Measurements from ENCODE around the gene MRTO4.

DNA sequence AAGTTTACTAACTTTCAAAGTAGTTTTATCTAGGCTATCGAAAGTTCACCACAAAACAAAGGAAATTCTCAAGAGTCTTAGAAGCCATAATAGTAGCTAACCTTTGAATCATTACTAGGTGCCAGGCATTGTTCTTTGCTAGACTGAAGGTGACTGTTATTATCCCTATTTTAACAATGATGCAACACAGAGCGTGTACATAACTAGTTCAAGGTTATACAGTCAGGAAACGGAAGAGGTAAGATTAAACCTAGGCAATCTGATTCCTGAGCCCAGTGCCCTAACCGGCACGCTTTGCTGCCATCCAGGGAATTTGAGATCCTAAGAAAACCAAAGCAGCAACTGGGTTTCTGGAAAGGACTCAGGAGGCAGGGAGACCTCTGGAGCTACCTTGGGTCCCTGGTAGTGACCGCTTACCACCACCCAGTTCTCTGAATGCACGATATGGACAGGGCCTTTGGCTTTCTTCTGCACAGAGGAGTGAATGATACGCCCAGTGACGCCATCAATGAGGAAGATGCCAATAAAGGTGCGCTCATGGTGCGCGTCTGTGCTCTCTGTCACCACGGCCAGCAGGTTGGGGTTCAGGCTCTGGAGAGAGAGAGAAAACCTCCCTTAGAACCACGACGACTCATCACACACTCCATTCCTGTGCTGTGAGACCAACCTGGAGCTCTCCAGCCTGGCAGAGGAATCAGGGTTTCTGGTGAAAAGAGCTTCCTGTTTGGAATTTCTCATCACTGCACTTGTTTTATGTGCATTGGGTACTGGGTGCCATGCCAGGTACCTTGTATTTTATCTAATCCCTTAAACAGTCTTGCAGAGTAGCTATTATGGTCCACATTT lies 28.4 kb upstream of the MRTO4 start:
- TF ChIP-seq, protein P1, sequence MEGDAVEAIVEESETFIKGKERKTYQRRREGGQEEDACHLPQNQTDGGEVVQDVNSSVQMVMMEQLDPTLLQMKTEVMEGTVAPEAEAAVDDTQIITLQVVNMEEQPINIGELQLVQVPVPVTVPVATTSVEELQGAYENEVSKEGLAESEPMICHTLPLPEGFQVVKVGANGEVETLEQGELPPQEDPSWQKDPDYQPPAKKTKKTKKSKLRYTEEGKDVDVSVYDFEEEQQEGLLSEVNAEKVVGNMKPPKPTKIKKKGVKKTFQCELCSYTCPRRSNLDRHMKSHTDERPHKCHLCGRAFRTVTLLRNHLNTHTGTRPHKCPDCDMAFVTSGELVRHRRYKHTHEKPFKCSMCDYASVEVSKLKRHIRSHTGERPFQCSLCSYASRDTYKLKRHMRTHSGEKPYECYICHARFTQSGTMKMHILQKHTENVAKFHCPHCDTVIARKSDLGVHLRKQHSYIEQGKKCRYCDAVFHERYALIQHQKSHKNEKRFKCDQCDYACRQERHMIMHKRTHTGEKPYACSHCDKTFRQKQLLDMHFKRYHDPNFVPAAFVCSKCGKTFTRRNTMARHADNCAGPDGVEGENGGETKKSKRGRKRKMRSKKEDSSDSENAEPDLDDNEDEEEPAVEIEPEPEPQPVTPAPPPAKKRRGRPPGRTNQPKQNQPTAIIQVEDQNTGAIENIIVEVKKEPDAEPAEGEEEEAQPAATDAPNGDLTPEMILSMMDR (IDR thresholded peaks at IDR 0.05; ENCODE audit: low read length): no peak
- no peak for TF ChIP-seq EZH2 (optimal IDR thresholded peaks at IDR 0.05; ENCODE audit: low read depth, low read length)

Data from MM.1S (cell line).